H1 (cell line): Measurements from ENCODE around the gene DNAJB5. TPM values are rescaled to one million over a fixed set of nuclear protein-coding genes. Genes with fewer than 3 reads are reported as not detected.

Experiments
- CTCF ChIA-PET: fragments of 300-600 bp; sonication (Branson Sonifier 250); formaldehyde crosslinking; loops from one replicate; lab custom pipeline; 2021; ENCODE audit not compliant: partially characterized antibody; lab: Charles Lee
- POLR2A ChIA-PET: fragments of 300-600 bp; sonication (Branson Sonifier 250); formaldehyde crosslinking; loops from one replicate; lab custom pipeline; 2021; ENCODE audit warnings: inconsistent platforms; ENCODE audit not compliant: partially characterized antibody; lab: Charles Lee
- DNase-seq, 2 experiments: peaks; one replicate each; pipeline versions ENCODE4 v3.0.0 to v3.0.0-alpha.2; 2010 to 2022; ENCODE audit warnings: low spot score in 2 of 2, low read depth in 1 of 2, mixed read lengths in 1 of 2
- FAIRE-seq: peaks from 2 replicates; lab custom pipeline; 2011; peaks lifted over from hg19 to GRCh38; lab: Jason Lieb, UNC
- H2AFZ ChIP-seq: 2 replicates; pipeline ENCODE4 v1.8.1; 2012; ENCODE audit warnings: low read length, inconsistent platforms
- H2AK5ac ChIP-seq: 2 replicates; pipeline ENCODE4 v1.6.1; 2013; ENCODE audit warnings: low read depth, low read length
- H2BK120ac ChIP-seq: replicated peaks from 2 replicates; pipeline ENCODE3; 2013; ENCODE audit warnings: low read depth, low read length, inconsistent platforms
- H2BK12ac ChIP-seq: 2 replicates; pipeline ENCODE4 v1.6.1; 2013; ENCODE audit warnings: low read depth, low read length
- H2BK15ac ChIP-seq: 2 replicates; pipeline ENCODE4 v1.6.1; 2013; ENCODE audit warnings: low read length
- H2BK20ac ChIP-seq: 2 replicates; pipeline ENCODE4 v1.6.1; 2013; ENCODE audit warnings: low read length
- H2BK5ac ChIP-seq: 2 replicates; pipeline ENCODE4 v1.6.1; 2013; ENCODE audit warnings: low read depth, low read length
- H3K14ac ChIP-seq: 2 replicates; pipeline ENCODE4 v1.6.1; 2013; ENCODE audit warnings: inconsistent platforms; ENCODE audit not compliant: insufficient read length
- H3K18ac ChIP-seq: 2 replicates; pipeline ENCODE4 v1.6.1; 2013; ENCODE audit warnings: low read length; ENCODE audit errors: extremely low read depth
- H3K23ac ChIP-seq: 2 replicates; pipeline ENCODE4 v1.6.1; 2013; ENCODE audit warnings: inconsistent platforms; ENCODE audit not compliant: insufficient read length
- H3K23me2 ChIP-seq: 2 replicates; pipeline ENCODE4 v1.6.1; 2013; ENCODE audit warnings: low read depth, low read length
- H3K27ac ChIP-seq: 2 replicates; pipeline ENCODE4 v1.6.1; 2011; ENCODE audit warnings: low read depth, low read length, inconsistent platforms
- H3K27me3 ChIP-seq, 4 experiments: replicated peaks in 1 of 4; 1 replicate in 1 of 4; 2 replicates in 3 of 4; pipeline versions ENCODE4 v1.6.1 to v1.8.1; 2011 to 2013; ENCODE audit warnings: low read length in 3 of 4, mild to moderate bottlenecking in 3 of 4, inconsistent platforms in 2 of 4, mixed read lengths in 2 of 4, moderate library complexity in 1 of 4; ENCODE audit not compliant: control insufficient read depth in 3 of 4, insufficient read depth in 3 of 4; ENCODE audit errors: extremely low read depth in 1 of 4
- H3K36me3 ChIP-seq, 4 experiments: 2 replicates each; pipeline versions ENCODE4 v1.6.1 to v1.8.1; 2011 to 2013; ENCODE audit warnings: mild to moderate bottlenecking in 4 of 4, low read length in 3 of 4, moderate library complexity in 2 of 4, control low read depth in 1 of 4, inconsistent platforms in 1 of 4; ENCODE audit not compliant: insufficient read depth in 4 of 4, control insufficient read depth in 2 of 4
- H3K4ac ChIP-seq: replicated peaks from 2 replicates; pipeline ENCODE3; 2013; ENCODE audit warnings: low read length, low read depth, mixed read lengths, inconsistent platforms; ENCODE audit not compliant: insufficient read length
- H3K4me1 ChIP-seq, 4 experiments: replicated peaks in 1 of 4; 1 replicate in 1 of 4; 2 replicates in 3 of 4; pipeline versions ENCODE4 v1.6.1 to v1.8.1; 2011 to 2013; ENCODE audit warnings: low read length in 3 of 4, inconsistent platforms in 2 of 4, mixed read lengths in 1 of 4; ENCODE audit not compliant: insufficient read depth in 4 of 4, control insufficient read depth in 3 of 4
- H3K4me2 ChIP-seq, 2 experiments: 2 replicates each; pipeline versions ENCODE4 v1.6.1 to v1.8.1; 2011 to 2013; ENCODE audit warnings: low read depth in 2 of 2, low read length in 2 of 2, control low read depth in 1 of 2, inconsistent platforms in 1 of 2, mild to moderate bottlenecking in 1 of 2; ENCODE audit not compliant: insufficient read depth in 1 of 2
- H3K4me3 ChIP-seq, 4 experiments: fragments of 200-600, 300-600 bp in 1 of 4; sonication (generic), shearing (Covaris generic), sonication (Bioruptor Twin) in 1 of 4; 2 replicates each; pipeline versions ENCODE4 v1.5.1 to v1.8.1; 2011 to 2016; ENCODE audit warnings: low read length in 4 of 4, low read depth in 3 of 4, control low read depth in 2 of 4, inconsistent platforms in 2 of 4, mild to moderate bottlenecking in 2 of 4, mixed read lengths in 1 of 4, moderate library complexity in 1 of 4; ENCODE audit not compliant: insufficient read depth in 2 of 4; ENCODE audit errors: extremely low read depth in 1 of 4
- H3K56ac ChIP-seq: replicated peaks from 2 replicates; pipeline ENCODE3; 2013; ENCODE audit warnings: low read depth, mild to moderate bottlenecking, mixed read lengths, low read length, inconsistent platforms; ENCODE audit not compliant: insufficient read length
- H3K79me1 ChIP-seq: 2 replicates; pipeline ENCODE4 v1.6.1; 2013; ENCODE audit warnings: low read depth, low read length, control low read depth
- H3K79me2 ChIP-seq, 2 experiments: 2 replicates each; pipeline versions ENCODE4 v1.6.1 to v1.8.1; 2012 to 2013; ENCODE audit warnings: low read length in 2 of 2, mild to moderate bottlenecking in 2 of 2, inconsistent platforms in 1 of 2; ENCODE audit not compliant: insufficient read depth in 2 of 2, control insufficient read depth in 1 of 2
- H3K9ac ChIP-seq, 4 experiments: replicated peaks in 1 of 4; 1 replicate in 1 of 4; 2 replicates in 3 of 4; pipeline versions ENCODE4 v1.6.1 to v1.8.1; 2011 to 2013; ENCODE audit warnings: low read depth in 3 of 4, low read length in 3 of 4, control low read depth in 2 of 4, mild to moderate bottlenecking in 2 of 4, moderate library complexity in 2 of 4, inconsistent platforms in 1 of 4; ENCODE audit errors: extremely low read depth in 1 of 4
- H3K9me3 ChIP-seq, 2 experiments: 2 replicates each; pipeline versions ENCODE4 v1.6.1 to v1.8.1; 2012 to 2013; ENCODE audit warnings: mild to moderate bottlenecking in 2 of 2, moderate library complexity in 2 of 2, control low read depth in 1 of 2, inconsistent platforms in 1 of 2, low read depth in 1 of 2, low read length in 1 of 2, mixed read lengths in 1 of 2; ENCODE audit not compliant: insufficient read depth in 2 of 2
- H4K20me1 ChIP-seq, 2 experiments: replicated peaks in 1 of 2; 2 replicates each; pipeline versions ENCODE3 to v1.8.1; 2011 to 2013; ENCODE audit warnings: inconsistent platforms in 2 of 2, low read length in 2 of 2, mild to moderate bottlenecking in 1 of 2; ENCODE audit not compliant: insufficient read depth in 2 of 2, control insufficient read depth in 1 of 2
- H4K5ac ChIP-seq: 2 replicates; pipeline ENCODE4 v1.6.1; 2013; ENCODE audit warnings: low read length, low read depth, mixed read lengths, inconsistent platforms; ENCODE audit not compliant: insufficient read length
- H4K8ac ChIP-seq: 2 replicates; pipeline ENCODE4 v1.8.0; 2013; ENCODE audit warnings: mild to moderate bottlenecking, moderate library complexity, low read length, inconsistent platforms; ENCODE audit not compliant: insufficient read depth; ENCODE audit errors: extremely low read depth
- H4K91ac ChIP-seq: replicated peaks from 2 replicates; pipeline ENCODE3; 2013; ENCODE audit warnings: low read length, mixed read lengths, inconsistent platforms; ENCODE audit not compliant: insufficient read length
- ATF2 ChIP-seq: IDR thresholded peaks from 2 replicates; pipeline ENCODE4 v1.6.1; 2012; ENCODE audit warnings: low read length, inconsistent platforms
- ATF3 ChIP-seq: IDR thresholded peaks from 2 replicates; pipeline ENCODE4 v1.6.1; 2011; ENCODE audit warnings: low read depth, mild to moderate bottlenecking, low read length; ENCODE audit not compliant: insufficient read depth
- BCL11A ChIP-seq, 2 experiments: IDR thresholded peaks; one replicate each; pipeline ENCODE4 v1.6.1; 2011; ENCODE audit warnings: low read depth in 2 of 2, low read length in 2 of 2, mild to moderate bottlenecking in 2 of 2
- CBX8 ChIP-seq: fragments of 300-800, 300-1000 bp; sonication (generic); IDR thresholded peaks from 2 replicates; pipeline ENCODE4 v1.7.1; 2016; ENCODE audit warnings: low read depth, low read length, borderline replicate concordance
- CTBP2 ChIP-seq: IDR thresholded peaks from 2 replicates; pipeline ENCODE4 v1.7.0; 2011; ENCODE audit warnings: borderline replicate concordance, mild to moderate bottlenecking, moderate library complexity, mixed read lengths, low read length; ENCODE audit not compliant: insufficient read depth, insufficient read length
- HDAC2 ChIP-seq, 2 experiments: fragments of 300-600 bp in 1 of 2; sonication (generic) in 1 of 2; IDR thresholded peaks; 2 replicates each; pipeline ENCODE4 v1.6.1; 2011 to 2012; ENCODE audit warnings: low read depth in 2 of 2, low read length in 2 of 2, mild to moderate bottlenecking in 2 of 2, moderate library complexity in 2 of 2, borderline replicate concordance in 1 of 2, inconsistent platforms in 1 of 2
- RXRA ChIP-seq: IDR thresholded peaks from 2 replicates; pipeline ENCODE4 v1.6.1; 2011; ENCODE audit warnings: low read depth, mild to moderate bottlenecking, low read length, moderate library complexity; ENCODE audit not compliant: insufficient read depth
- TCF12 ChIP-seq: IDR thresholded peaks from 2 replicates; pipeline ENCODE4 v1.6.1; 2011; ENCODE audit warnings: low read depth, mild to moderate bottlenecking, low read length
- USF2 ChIP-seq: IDR thresholded peaks from 2 replicates; pipeline ENCODE4 v1.6.1; 2011; ENCODE audit warnings: low read length, improper control_type of control experiment
- WGBS, 2 experiments: shearing (Covaris generic) in 1 of 2; methylation state at CpG; one replicate each; pipeline versions ENCODE4 v1.1.6 to v1.1.7; 2013 to 2015; ENCODE audit warnings: low lambda C conversion rate in 2 of 2, mixed read lengths in 2 of 2, inconsistent platforms in 1 of 2, low coverage in 1 of 2, missing lambda C conversion rate in 1 of 2; ENCODE audit not compliant: insufficient replicate concordance in 2 of 2, insufficient coverage in 1 of 2, insufficient read length in 1 of 2; ENCODE audit errors: extremely low coverage in 1 of 2, missing lambda C conversion rate in 1 of 2; 5-methylcytosine and 5-hydroxymethylcytosine counted together
- polyA plus RNA-seq, 7 experiments: library from polyadenylated mRNA; depleted of rRNA in 3 of 7; stranded (reverse) in 5 of 7; unstranded in 2 of 7; fragments of >200 nt in 5 of 7; fragments of 200-250 nt in 2 of 7; gene quantifications; 1 replicate in 5 of 7; 2 replicates in 1 of 7; 4 replicates in 1 of 7; pipeline versions ENCODE4 v1.2.1 to v1.2.3, GENCODE V29; 2011 to 2013; ENCODE audit warnings: missing spikeins in 2 of 7, mixed read lengths in 2 of 7
- total RNA-seq: library from RNA; stranded (reverse); fragmentation: NEBNext Ultra II Directional; extraction: Animal tissue kit (Norgen Biotek cat#: 25700); gene quantifications from 2 replicates; pipeline ENCODE4 v1.2.1, GENCODE V29; 2021

Gene DNAJB5
- total and polyA plus RNA-seq, 2 of the 8 experiments (the other 6 are each of a cell fraction or from before 2014, with no cell fraction given): 25.0 to 34.1 TPM

GRCh38 chr9:34976992-34977391, 12.6 kb upstream of the DNAJB5 start:
- CTCF ChIA-PET: interaction anchor here (1.8 to 1.9 kb wide), 2 partner anchors 8 to 77 kb away, joined by 7 to 15 read pairs; no protein-coding TSS in a partner anchor
- H3K27me3 ChIP-seq: no peaks in the 10 kb centered on the region
- no peak overlapping the region for H3K9ac ChIP-seq
- H4K91ac ChIP-seq: no peak overlapping the region
- no peaks in the 10 kb centered on the region for H3K79me2 ChIP-seq
- no peaks in the 10 kb centered on the region for H3K9me3 ChIP-seq
- H4K20me1 ChIP-seq: no peaks in the 10 kb centered on the region
- H2BK120ac ChIP-seq: no peak overlapping the region
- no peak overlapping the region for H2BK20ac ChIP-seq
- no peak overlapping the region for H2AFZ ChIP-seq
- H3K18ac ChIP-seq: no peak overlapping the region
- no peak overlapping the region for H3K23ac ChIP-seq
- no peak overlapping the region for H3K56ac ChIP-seq
- H3K23me2 ChIP-seq: no peaks in the 10 kb centered on the region
- DNase-seq (no peak), FAIRE-seq (no peak)
- no peak overlapping the region for H4K8ac ChIP-seq
- H2BK12ac ChIP-seq: no peak overlapping the region
- no peak overlapping the region for H3K14ac ChIP-seq
- H3K4ac ChIP-seq: no peak overlapping the region
- H2BK5ac ChIP-seq: no peak overlapping the region
- H4K5ac ChIP-seq: no peak overlapping the region
- no peak overlapping the region for H3K4me3 ChIP-seq
- WGBS, 2 experiments: 94% methylated on average over 11 of the region's 11 CpGs; no CpG with 5 or more reads in 1 of the 2 experiments
- no peak overlapping the region for H3K4me2 ChIP-seq
- H3K79me1 ChIP-seq: no peaks in the 10 kb centered on the region
- H3K36me3 ChIP-seq: no peaks in the 10 kb centered on the region
- H2AK5ac ChIP-seq: no peak overlapping the region
- no peak overlapping the region for H3K27ac ChIP-seq
- POLR2A ChIA-PET: no interaction called here
- peaks cover 0 to 5% (median 3%) of the 10 kb centered on the region in 4 experiments; a peak in 5 of 7 replicates for H3K4me1 ChIP-seq
- H2BK15ac ChIP-seq: no peak overlapping the region
- TF ChIP-seq ATF3 (no peak), USF2 (no peak), HDAC2 (IDR thresholded peaks at IDR 0.05; ENCODE audit: borderline replicate concordance in 1 of 2, low read depth in 2 of 2, low read length in 2 of 2) (no peak), RXRA (no peak), BCL11A (IDR thresholded peaks at IDR 0.05; ENCODE audit: low read depth in 2 of 2, low read length in 2 of 2) (no peak), CTBP2 (no peak), TCF12 (no peak), ATF2 (no peak), CBX8 (no peak)
